ENCODE measurements around the gene CHST3. TPM values are rescaled to one million over a fixed set of nuclear protein-coding genes. Genes with fewer than 3 reads are reported as not detected.

The CHST3 gene
- total RNA-seq, 1 experiment from 2014 or later = 44.6 TPM

- no peak for ATAC-seq
- H3K4me3 ChIP-seq (ENCODE audit: low read depth in 2 of 2, low read length in 2 of 2) = no peak overlapping the region
- BruUV-seq (replicated peaks) = no TSS peak
- in situ Hi-C loops (cut with HindIII; ENCODE audit: low pct_unique_long_range_greater_than_20kb, low sequenced_read_pairs) (no loop called here), intact Hi-C loops (cut with micrococcal nuclease; ENCODE audit: unreplicated experiment) (no loop called here)
- no peaks in the 10 kb centered on the region for H3K27me3 ChIP-seq (ENCODE audit: control insufficient read depth, insufficient read depth, low read length)
- ChIA-PET POLR2A (interaction anchor here (0.6 to 0.9 kb wide), 2 partner anchors 124 to 203 kb away, joined by 3 read pairs; no protein-coding TSS in a partner anchor), CTCF (no interaction called here)
- H3K9me3 ChIP-seq (ENCODE audit: control insufficient read depth, insufficient read depth, low read depth, low read length) = no peaks in the 10 kb centered on the region
- TF ChIP-seq REST (IDR thresholded peaks at IDR 0.05; ENCODE audit: insufficient read depth in 1 of 2, low read depth in 2 of 2, low read length in 1 of 2) (no peak), POLR2AphosphoS5 (IDR thresholded peaks at IDR 0.05; ENCODE audit: low read depth, low read length) (no peak), SIN3A (IDR thresholded peaks at IDR 0.05; ENCODE audit: borderline replicate concordance, insufficient read depth, low read depth, low read length) (no peak), TCF7L2 (IDR thresholded peaks at IDR 0.05; ENCODE audit: low read depth, low read length) (no peak), CTCF (IDR thresholded peaks at IDR 0.05) (no peak)
- H3K4me1 ChIP-seq (ENCODE audit: control insufficient read depth, insufficient read depth, low read length) = peaks cover 22% of the 10 kb centered on the region
- DNase-seq (ENCODE audit: low read depth, low spot score) = no peak
- no peak overlapping the region for H3K27ac ChIP-seq (ENCODE audit: low read length)
- H3K36me3 ChIP-seq (ENCODE audit: control insufficient read depth, insufficient read depth, low read length) = no peaks in the 10 kb centered on the region
These were observed 70.6 kb downstream of the CHST3 start for GRCh38 chr10:72034761-72035160.

- CTCF ChIA-PET = interaction anchor here (0.7 to 1.1 kb wide), 2 partner anchors 52 to 139 kb away, joined by 3 to 7 read pairs; no protein-coding TSS in a partner anchor
- Histone ChIP-seq H3K9me3 (ENCODE audit: control insufficient read depth, insufficient read depth, low read depth, low read length) (no peaks in the 10 kb centered on the region), H3K27ac (ENCODE audit: low read length) (no peak overlapping the region), H3K4me1 (ENCODE audit: control insufficient read depth, insufficient read depth, low read length) (peaks cover 21% of the 10 kb centered on the region), H3K27me3 (ENCODE audit: control insufficient read depth, insufficient read depth, low read length) (no peaks in the 10 kb centered on the region), H3K36me3 (ENCODE audit: control insufficient read depth, insufficient read depth, low read length) (no peaks in the 10 kb centered on the region), H3K4me3 (ENCODE audit: low read depth in 2 of 2, low read length in 2 of 2) (no peak overlapping the region)
- POLR2A ChIA-PET = interaction anchor here (0.6 to 0.9 kb wide), 2 partner anchors 124 to 202 kb away, joined by 3 read pairs; no protein-coding TSS in a partner anchor
- BruUV-seq (replicated peaks) = no TSS peak
- in situ Hi-C loops (cut with HindIII; ENCODE audit: low pct_unique_long_range_greater_than_20kb, low sequenced_read_pairs) = no loop called here
- intact Hi-C loops (cut with micrococcal nuclease; ENCODE audit: unreplicated experiment) = no loop called here
- ATAC-seq = no peak
- DNase-seq (ENCODE audit: low read depth, low spot score) = no peak
- no peak for TF ChIP-seq CTCF (IDR thresholded peaks at IDR 0.05)
- TF ChIP-seq SIN3A (IDR thresholded peaks at IDR 0.05; ENCODE audit: borderline replicate concordance, insufficient read depth, low read depth, low read length) = no peak
- TF ChIP-seq TCF7L2 (IDR thresholded peaks at IDR 0.05; ENCODE audit: low read depth, low read length) = no peak
- no peak for TF ChIP-seq REST (IDR thresholded peaks at IDR 0.05; ENCODE audit: insufficient read depth in 1 of 2, low read depth in 2 of 2, low read length in 1 of 2)
- no peak for TF ChIP-seq POLR2AphosphoS5 (IDR thresholded peaks at IDR 0.05; ENCODE audit: low read depth, low read length)
These were observed 71.2 kb downstream of the CHST3 start for GRCh38 chr10:72035252-72035887.

All from Panc1 (cell line).